Ureter (tissue), 1 donor: Measurements from ENCODE around the gene BTBD17. TPM values are rescaled to one million over a fixed set of nuclear protein-coding genes. Genes with fewer than 3 reads are reported as not detected.

ENCODE experiments used
- DNase-seq: peaks from one replicate; pipeline ENCODE4 v3.0.0-alpha.2; 2020; ENCODE audit warnings: low spot score
- total RNA-seq: library from RNA; stranded (reverse); gene quantifications from one replicate; pipeline ENCODE4 v1.2.4, GENCODE V29; 2023
- donor health status: DM: yes; HTN: yes; CAD: no.

BTBD17 gene
- total RNA-seq, 1 donor from 2014 or later, result not detected

- DNase-seq, result no peak
These were observed 25.9 kb upstream of the BTBD17 start for GRCh38 chr17:74387365-74388218.

- DNase-seq, result no peak
These were observed 24.7 kb upstream of the BTBD17 start for GRCh38 chr17:74386386-74386785.

- DNase-seq, result no peak
These were observed 23.5 kb upstream of the BTBD17 start for GRCh38 chr17:74385201-74385600.

DNA sequence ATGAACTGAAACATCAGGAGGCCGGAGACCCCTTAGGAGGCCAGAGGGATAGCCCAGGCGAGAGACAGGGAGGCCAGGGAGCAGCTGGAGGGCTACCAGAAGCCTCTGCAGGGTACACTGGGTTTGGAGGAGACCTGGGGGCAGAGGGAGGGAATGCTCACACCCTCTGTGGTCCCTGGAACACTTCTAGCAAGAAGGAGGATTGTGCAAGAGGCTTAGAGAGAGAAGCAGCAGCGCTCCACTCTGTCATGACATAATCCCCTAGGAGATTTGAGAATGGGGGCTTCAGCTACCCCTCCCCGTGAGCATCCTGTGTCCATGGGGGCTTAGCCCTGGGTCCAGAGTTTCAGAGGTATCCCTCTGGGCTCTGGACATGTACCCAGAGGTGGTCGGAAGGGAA lies 21.5 kb upstream of the BTBD17 start:
- DNase-seq, result no peak

DNA sequence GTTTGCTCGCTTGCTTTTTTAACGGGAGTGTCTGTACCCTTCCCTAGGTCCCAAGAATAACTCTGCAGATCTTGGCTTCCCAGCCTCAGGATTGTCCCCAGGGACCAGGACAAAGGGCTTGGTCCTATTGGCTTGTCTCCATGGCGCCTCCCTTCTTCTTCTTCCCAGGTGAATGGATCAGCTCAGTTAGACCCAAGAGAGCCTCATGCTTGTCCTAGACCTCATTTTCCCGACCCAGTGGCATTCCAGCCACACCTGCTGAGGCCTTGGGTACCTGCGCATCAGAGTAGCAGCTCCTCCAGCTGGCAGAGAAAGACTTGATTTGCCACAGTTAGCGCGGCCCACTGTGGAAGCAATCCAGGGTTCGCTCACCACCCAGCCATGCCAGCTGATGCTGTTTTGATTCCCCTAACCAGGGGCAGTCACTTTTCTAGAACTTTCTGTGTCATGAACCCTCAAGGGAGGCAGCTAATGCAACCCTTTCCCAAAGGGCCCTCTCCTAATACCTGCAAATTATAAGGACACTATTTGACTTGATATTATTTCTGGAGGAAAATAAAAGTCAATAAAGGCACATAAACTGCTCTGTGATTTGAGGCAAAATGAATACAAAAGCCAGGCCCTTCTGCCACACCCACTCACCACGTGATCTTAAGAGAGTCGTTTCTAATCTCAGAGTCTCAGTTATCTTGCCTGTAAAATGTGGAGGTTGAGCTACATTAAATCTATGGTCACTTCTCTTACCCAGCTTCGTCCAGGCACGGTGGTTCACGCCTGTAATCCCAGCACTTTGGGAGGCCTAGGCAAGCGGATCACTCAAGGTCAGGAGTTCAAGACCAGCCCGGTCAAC lies 19.5 kb upstream of the BTBD17 start:
- no peak for DNase-seq

DNA sequence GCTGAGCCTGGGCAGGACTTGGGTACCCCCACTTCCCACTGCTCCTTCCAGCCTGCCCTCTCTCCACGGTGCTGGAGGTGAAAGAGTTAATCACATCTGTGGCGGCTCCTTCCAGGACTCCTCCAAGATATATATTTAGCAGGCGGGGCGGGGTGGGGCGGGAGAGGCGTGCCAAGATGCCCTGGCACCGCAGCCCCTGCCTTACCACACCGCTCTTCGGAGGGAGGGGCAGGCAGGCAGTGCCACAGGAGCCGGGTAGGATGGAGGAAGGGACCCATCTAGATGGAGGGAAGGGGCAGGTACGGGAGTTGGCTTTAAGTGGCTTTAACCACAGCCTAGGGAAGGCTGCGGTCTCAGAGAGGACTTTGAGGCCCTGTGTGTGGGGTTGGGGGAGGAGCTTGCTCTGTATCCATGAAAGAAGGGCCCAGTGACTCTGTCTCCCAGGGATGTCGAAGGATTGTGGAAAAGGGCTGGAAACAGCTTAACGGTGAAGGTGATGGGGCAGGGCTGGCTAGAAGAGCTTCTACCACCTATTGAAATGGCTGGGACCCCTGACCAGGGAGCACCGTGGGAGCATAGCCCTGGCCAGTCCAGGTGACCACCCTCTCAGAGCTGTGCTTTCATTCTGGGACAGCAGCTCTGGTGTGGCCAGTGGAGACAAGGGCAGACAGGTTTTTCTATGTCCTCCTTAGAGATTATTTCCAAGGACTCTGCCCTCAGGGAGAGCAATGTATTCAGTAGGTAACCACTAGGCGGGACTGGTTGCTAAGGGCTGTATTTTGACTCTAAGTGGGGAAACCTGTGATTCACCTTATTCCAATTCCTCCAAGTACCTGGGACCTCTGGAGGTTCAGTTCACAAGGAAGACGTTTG lies 18.7 kb upstream of the BTBD17 start:
- DNase-seq, result no peak

- peak; percentile 96 for DNase-seq
These were observed 17.9 kb upstream of the BTBD17 start for GRCh38 chr17:74379495-74380085.

DNA sequence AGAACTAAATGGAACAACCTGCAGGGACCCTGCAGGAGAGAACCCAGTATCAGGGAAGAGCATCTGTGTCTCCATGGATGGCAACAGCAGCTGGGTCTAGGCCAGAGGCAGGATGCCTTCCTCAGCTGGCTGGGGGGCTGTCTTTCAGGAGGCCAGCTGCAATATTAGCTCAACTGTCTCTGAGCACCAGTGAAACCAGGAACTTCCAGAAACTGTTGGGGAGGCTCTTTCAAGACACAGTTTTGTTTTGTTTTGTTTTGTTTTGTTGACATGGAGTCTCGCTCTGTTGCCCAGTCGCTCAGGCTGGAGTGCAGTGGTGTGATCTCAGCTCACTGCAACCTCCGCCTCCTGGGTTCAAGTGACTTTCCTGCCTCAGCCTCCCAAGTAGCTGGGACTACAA lies 13.2 kb upstream of the BTBD17 start:
- DNase-seq, result no peak

GRCh38 chr17:74373838-74374606 lies 12.4 kb upstream of the BTBD17 start:
- no peak for DNase-seq

DNA sequence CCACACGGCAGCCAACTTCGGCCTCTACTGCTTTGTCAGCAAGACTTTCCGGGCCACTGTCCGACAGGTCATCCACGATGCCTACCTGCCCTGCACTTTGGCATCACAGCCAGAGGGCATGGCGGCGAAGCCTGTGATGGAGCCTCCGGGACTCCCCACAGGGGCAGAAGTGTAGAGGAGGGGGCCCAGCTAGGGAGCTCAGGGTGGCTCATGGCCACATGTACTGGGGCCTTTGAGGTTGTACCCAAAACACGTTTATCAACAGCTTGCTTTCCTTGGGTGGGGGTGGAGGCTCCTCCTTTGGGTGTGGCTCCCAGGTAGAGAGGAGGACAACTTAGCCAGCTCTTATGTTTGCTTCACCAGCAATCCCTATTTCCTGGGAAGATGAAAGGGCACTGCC lies 10.8 kb upstream of the BTBD17 start:
- DNase-seq, result no peak

- no peak for DNase-seq
These were observed 10.0 kb upstream of the BTBD17 start for GRCh38 chr17:74371653-74372147.

- no peak for DNase-seq
These were observed 8.2 kb upstream of the BTBD17 start for GRCh38 chr17:74369665-74370490.

DNA sequence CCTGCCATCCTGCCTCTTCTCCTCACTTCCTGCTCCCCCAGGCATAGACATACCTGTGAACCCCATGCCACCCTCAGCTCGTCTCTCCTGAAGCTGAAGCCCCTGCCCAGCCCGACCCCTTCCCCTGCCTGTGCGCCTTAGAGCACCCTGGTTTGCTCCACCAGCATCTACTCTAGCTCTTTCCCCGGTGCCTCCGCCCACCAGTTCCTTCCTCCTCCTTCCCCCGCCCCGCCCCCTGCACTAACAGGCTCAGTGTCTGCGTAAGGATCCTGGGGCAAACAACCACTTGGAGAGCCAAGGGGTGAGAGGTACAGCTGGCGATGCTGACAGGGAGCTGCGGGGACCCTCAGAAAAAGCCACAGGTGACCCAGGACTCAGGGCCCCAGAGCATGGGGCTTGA lies 7.6 kb upstream of the BTBD17 start:
- DNase-seq, result no peak

GRCh38 chr17:74368341-74369081 lies 6.8 kb upstream of the BTBD17 start:
- DNase-seq, result peak; percentile 74

DNA sequence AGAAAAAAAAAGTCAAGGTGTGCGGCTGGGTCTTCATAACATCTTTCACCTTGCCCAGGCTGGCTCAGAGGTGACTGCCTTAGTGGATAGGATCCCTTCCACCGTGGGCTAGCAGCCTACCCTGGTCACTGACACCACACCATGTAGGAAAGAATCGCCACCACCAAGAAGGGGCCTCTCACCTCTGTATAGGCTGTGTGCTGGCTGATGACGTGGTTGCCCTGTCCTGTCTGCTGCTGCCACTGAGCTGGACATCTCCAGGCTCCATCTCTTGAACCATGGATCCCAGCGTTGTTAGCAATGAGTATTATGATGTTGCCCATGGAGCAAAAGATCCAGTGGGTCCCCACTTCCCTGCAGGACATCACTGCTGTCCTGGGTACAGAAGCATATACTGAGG lies 5.5 kb upstream of the BTBD17 start, which contains the start of gene GPR142:
Gene GPR142, plus strand, starts transcription at position 301 of the 400 bp plus-strand sequence. CDS start 2,035 bp downstream, outside the sequence.
- no peak for DNase-seq

DNA sequence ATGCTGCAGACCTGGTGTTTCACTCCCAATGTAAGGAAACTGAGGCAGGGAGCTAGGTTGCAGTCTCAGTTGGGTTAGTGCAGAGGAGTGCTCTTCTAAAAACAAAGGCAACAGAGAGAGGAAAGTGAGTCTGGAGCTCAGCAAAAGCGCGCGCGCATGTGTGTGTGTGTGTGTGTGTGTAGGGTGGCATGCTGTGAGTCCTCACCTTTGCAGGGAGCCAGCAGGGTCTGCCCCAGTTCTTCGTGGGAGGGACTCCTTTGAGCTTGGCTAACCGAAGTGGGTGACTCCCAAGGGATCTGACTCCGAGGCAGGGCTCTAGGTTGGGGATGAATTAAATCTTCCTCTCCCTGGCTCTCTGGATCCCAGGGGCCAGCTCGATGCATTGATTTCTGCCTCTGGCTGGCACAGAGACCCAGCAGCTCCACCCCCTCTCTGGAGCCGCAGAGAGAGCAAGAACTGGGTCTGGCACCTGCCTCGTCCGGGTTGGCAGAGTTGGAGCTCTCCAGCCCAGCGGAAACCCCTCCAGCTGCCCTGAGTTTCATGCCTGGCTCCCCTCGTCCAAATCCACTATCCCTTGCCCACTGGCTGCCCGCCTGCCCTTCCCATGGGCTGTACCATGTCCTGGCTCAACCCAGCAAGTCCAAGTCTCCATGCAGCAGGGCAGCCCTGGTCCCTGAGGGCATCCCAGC lies 1.3 kb upstream of the BTBD17 start:
- no peak for DNase-seq

DNA sequence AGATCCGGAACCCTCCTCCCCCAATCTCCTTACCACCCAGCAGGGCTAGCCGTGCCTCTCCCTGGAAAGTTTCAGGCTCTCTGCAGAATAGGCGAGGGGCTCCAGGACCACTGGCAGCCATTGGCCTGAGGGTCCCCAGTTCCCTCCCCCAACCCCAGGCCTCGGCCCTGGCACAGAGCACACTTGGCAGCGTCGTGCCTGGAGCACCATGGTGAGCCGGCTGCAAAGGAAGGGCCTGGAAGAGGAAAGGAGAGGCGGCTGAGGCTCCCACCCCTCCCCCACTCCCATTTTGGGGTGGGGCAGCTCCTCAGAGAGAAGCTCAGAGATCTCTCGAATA lies 369 bp upstream of the BTBD17 start:
- no peak for DNase-seq

DNA sequence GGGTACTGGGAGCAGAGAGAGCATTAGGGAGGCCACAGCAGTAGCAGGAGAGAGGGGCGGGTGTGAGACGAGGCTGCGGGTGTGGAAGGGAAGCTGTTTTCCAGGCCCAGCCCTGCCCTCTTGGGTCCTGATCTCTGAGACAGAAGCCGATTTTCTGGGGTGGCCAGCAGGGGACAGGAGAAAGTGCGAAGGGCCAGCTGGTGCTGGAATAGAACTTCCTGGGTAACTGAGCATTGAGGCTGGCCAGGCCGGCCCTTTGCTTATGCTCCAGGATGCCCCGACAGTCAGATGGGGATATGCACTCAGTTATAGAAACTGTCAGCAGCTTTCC lies 804 bp downstream of the BTBD17 start:
- DNase-seq, result no peak
